Activated B cell treated with CpG ODN at 0.5 μM for 24 hours (primary cell): Measurements from ENCODE around the gene PARVB. TPM values are rescaled to one million over a fixed set of nuclear protein-coding genes. Genes with fewer than 3 reads are reported as not detected.
"Not testable (repeated sequence)": the region's sequence is repeated elsewhere in the genome, so short reads cannot be mapped to it uniquely, and the experiment has no call there.

Experiments
- ATAC-seq: fragments of 200-7000 bp; cut with Tn5 transposase; one replicate; pipeline ENCODE4 v1.10.0; 2021; ENCODE audit warnings: low read depth, mild to moderate bottlenecking, moderate library complexity
- CTCF ChIA-PET: fragments of 350-600 bp; sonication (Branson Sonifier 250); formaldehyde crosslinking; loops from one replicate; lab custom pipeline; 2021; ENCODE audit warnings: antibody characterized with exemption; lab: Charles Lee
- POLR2A ChIA-PET: fragments of 350-600 bp; sonication (Branson Sonifier 250); formaldehyde crosslinking; loops from one replicate; lab custom pipeline; 2021; ENCODE audit warnings: antibody characterized with exemption; lab: Charles Lee
- DNase-seq: peaks from one replicate; pipeline ENCODE4 v3.0.0; 2022
- H3K27ac Mint-ChIP-seq: one replicate; pipeline ENCODE4 v1.8.0; 2020; ENCODE audit warnings: mixed read lengths
- H3K27me3 Mint-ChIP-seq: one replicate; pipeline ENCODE4 v1.8.0; 2021; ENCODE audit warnings: mixed read lengths
- H3K36me3 Mint-ChIP-seq: one replicate; pipeline ENCODE4 v1.8.0; 2021; ENCODE audit warnings: low read depth, mixed read lengths
- H3K4me1 Mint-ChIP-seq: one replicate; pipeline ENCODE4 v1.8.0; 2021; ENCODE audit warnings: mixed read lengths
- H3K4me3 Mint-ChIP-seq: one replicate; pipeline ENCODE4 v1.8.0; 2020; ENCODE audit warnings: mild to moderate bottlenecking, mixed read lengths
- H3K9me3 Mint-ChIP-seq: one replicate; pipeline ENCODE4 v1.8.0; 2020; ENCODE audit warnings: mixed read lengths
- intact Hi-C: fragments of 100-400 bp; cut with micrococcal nuclease; formaldehyde crosslinking; loops from one replicate; pipeline ENCODE4 v1.15.1; 2024
- total RNA-seq: library from RNA; stranded (reverse); gene quantifications from 2 replicates; pipeline ENCODE4 v1.2.3, GENCODE V29; 2022
- TF ChIP-seq, protein P1 (sequence below): fragments of 200-600 bp; IDR thresholded peaks from one replicate; pipeline ENCODE4 v1.8.0; 2022; ENCODE audit warnings: antibody characterized with exemption, mild to moderate bottlenecking

PARVB gene
- total RNA-seq, 1 donor from 2014 or later, result 53.5 TPM

DNA sequence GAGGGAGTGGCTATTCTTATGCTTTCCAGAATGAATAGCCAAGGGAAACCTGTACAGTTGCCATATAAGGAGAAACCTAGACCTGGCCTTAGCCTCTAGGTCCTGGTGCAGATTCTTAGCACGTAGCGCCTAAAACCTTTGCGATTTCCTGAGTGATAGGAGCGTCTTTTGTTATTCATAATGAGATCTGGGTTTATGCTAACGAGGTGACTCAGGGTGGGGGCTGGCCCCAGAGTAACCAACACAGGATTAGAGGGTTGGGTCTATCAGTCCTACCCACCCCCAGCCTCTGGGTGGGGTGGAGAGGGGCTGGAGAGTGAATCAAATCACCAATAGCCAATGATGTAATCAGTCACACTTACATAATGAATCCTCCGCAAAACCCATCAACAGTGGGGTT is 83.2 kb downstream of the PARVB start:
- no peak for DNase-seq
- peaks cover 48% of the 10 kb centered on the region for H3K36me3 Mint-ChIP-seq
- TF ChIP-seq, protein P1, sequence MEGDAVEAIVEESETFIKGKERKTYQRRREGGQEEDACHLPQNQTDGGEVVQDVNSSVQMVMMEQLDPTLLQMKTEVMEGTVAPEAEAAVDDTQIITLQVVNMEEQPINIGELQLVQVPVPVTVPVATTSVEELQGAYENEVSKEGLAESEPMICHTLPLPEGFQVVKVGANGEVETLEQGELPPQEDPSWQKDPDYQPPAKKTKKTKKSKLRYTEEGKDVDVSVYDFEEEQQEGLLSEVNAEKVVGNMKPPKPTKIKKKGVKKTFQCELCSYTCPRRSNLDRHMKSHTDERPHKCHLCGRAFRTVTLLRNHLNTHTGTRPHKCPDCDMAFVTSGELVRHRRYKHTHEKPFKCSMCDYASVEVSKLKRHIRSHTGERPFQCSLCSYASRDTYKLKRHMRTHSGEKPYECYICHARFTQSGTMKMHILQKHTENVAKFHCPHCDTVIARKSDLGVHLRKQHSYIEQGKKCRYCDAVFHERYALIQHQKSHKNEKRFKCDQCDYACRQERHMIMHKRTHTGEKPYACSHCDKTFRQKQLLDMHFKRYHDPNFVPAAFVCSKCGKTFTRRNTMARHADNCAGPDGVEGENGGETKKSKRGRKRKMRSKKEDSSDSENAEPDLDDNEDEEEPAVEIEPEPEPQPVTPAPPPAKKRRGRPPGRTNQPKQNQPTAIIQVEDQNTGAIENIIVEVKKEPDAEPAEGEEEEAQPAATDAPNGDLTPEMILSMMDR, result no peak
- no peak for ATAC-seq
- ChIA-PET POLR2A (no interaction called here), CTCF (no interaction called here)
- H3K9me3 Mint-ChIP-seq, result no peaks in the 10 kb centered on the region
- no peaks in the 10 kb centered on the region for H3K27me3 Mint-ChIP-seq
- peaks cover 6% of the 10 kb centered on the region for H3K4me1 Mint-ChIP-seq
- H3K27ac Mint-ChIP-seq, result no peak overlapping the region
- intact Hi-C loops, result no loop called here
- no peak overlapping the region for H3K4me3 Mint-ChIP-seq

DNA sequence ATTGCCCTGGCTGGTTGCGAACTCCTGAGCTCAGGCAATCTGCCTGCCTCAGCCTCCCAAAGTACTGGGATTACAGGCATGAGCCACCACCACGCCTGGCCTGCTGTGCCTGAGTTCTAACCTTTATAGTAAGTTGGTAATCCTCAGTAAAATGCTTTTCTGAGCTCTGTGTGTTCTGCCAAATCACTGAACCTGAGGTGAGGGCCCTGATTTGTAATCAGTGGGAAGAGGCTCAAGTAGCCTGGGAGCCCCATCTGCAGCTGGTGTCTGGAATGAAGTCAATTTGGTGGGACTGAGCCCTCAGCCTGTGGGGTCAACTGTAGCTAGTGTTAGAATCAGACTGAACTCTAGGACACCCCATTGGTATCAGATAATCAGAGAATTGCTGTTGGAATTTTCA is 84.0 kb downstream of the PARVB start:
- ChIA-PET CTCF (interaction anchor here (0.9 kb wide), 1 partner anchor 27 kb away, joined by 3 read pairs; no protein-coding TSS in a partner anchor), POLR2A (interaction anchor here (0.7 kb wide), 1 partner anchor 112 kb away, joined by 3 read pairs; no protein-coding TSS in a partner anchor)
- H3K9me3 Mint-ChIP-seq, result no peaks in the 10 kb centered on the region
- peaks cover 43% of the 10 kb centered on the region for H3K36me3 Mint-ChIP-seq
- ATAC-seq (no peak), DNase-seq (no peak)
- no peak overlapping the region for H3K27ac Mint-ChIP-seq
- intact Hi-C loops, result no loop called here
- H3K27me3 Mint-ChIP-seq, result no peaks in the 10 kb centered on the region
- no peak overlapping the region for H3K4me3 Mint-ChIP-seq
- peaks cover 6% of the 10 kb centered on the region for H3K4me1 Mint-ChIP-seq
- TF ChIP-seq, protein P1, result no peak

DNA sequence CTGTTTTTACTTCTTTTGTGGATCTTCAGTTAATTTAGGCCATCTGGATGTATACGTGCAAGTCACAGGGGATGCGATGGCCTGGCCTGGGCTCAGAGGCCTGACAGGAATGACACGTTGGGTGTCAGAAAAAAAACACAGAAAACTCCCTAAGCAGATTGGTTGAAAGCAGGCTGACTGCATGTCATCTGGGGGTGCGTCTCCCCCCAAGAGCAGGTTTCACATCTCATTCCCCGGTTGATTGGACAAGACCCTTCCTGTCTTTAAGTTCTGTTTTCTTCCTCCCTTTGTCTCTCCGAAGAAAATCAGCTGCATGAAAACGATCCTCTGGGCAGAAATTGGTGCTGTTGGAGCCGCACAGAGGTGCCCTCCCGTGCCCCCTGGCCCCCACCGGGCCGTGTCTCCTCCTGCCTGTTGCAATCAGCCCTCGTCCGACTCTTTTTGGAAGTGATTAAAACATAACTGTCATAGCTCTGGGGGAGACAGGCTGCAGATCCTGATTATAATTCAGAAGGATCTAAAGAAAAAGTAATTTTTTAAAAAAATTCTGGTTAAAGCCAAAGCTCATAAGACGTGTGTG is 84.8 kb downstream of the PARVB start:
- Mint-ChIP-seq H3K36me3 (peaks cover 35% of the 10 kb centered on the region), H3K27me3 (no peaks in the 10 kb centered on the region), H3K4me1 (peaks cover 6% of the 10 kb centered on the region), H3K9me3 (no peaks in the 10 kb centered on the region), H3K27ac (no peak overlapping the region), H3K4me3 (no peak overlapping the region)
- ATAC-seq (no peak), DNase-seq (no peak)
- intact Hi-C loops, result no loop called here
- TF ChIP-seq, protein P1, result no peak
- POLR2A ChIA-PET, result no interaction called here
- CTCF ChIA-PET, result interaction anchor here (0.9 to 1.3 kb wide), 3 partner anchors 15 to 116 kb away, joined by 3 to 4 read pairs (median 3); no protein-coding TSS in a partner anchor

DNA sequence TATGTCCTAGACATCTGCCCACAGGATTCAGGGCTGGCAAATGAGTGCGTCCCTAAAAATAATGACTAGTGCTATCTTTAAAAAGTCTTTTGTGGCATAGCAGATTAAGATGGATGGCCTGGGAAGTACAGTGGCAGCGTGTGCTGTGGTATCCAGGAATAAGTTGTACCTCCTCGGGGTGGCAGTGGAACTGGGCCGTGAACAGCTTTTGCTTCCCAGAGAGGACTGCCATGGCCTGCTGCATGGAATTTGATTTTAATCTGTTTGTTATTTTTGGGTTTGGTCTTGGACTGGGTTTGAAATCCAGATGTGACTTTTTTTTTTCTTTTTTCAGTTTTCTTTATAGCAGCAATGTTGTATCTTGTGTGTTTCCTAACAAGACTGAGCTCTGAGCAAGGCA is 85.3 kb downstream of the PARVB start:
- H3K27me3 Mint-ChIP-seq, result no peaks in the 10 kb centered on the region
- no peak for ATAC-seq
- TF ChIP-seq, protein P1, result no peak
- H3K4me3 Mint-ChIP-seq, result no peak overlapping the region
- no peak for DNase-seq
- no peaks in the 10 kb centered on the region for H3K9me3 Mint-ChIP-seq
- ChIA-PET POLR2A (no interaction called here), CTCF (interaction anchor here (1.1 to 1.3 kb wide), 2 partner anchors 16 to 116 kb away, joined by 3 to 4 read pairs; no protein-coding TSS in a partner anchor)
- intact Hi-C loops, result no loop called here
- H3K4me1 Mint-ChIP-seq, result peaks cover 6% of the 10 kb centered on the region
- H3K36me3 Mint-ChIP-seq, result peaks cover 30% of the 10 kb centered on the region
- no peak overlapping the region for H3K27ac Mint-ChIP-seq

DNA sequence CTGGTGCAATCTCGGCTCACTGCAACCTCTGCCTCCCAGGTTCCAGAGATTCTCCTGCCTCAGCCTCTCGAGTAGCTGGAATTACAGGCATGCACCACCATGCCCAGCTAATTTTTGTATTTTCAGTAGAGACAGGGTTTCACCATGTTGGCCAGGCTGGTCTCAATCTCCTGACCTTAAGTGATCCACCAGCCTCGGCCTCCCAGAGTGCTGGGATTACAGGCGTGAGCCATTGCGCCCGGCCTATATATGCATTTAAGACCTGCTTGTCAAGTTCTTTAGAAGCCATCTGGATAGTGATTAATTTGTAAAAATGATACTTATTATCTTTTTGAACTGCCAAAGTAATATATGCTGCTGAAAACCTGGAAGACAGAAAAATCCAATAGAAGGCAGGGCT is 86.6 kb downstream of the PARVB start:
- H3K27me3 Mint-ChIP-seq, ATAC-seq, H3K4me1 Mint-ChIP-seq, H3K4me3 Mint-ChIP-seq, DNase-seq, H3K9me3 Mint-ChIP-seq, POLR2A ChIA-PET, intact Hi-C loops, H3K27ac Mint-ChIP-seq, CTCF ChIA-PET: not testable (repeated sequence)
- peaks cover 19% of the 10 kb centered on the region for H3K36me3 Mint-ChIP-seq
